Tibial artery (tissue), 4 donors: Measurements from ENCODE around the gene FCRL2.

Experiments used
- DNase-seq, 2 donors: peaks; one replicate each; pipeline ENCODE4 v3.0.0-alpha.2; 2019
- H3K27ac ChIP-seq, 2 donors: fragments of 200-600 bp; sonication (generic) in 1 of 2; 1 replicate in 1 of 2; 2 replicates in 1 of 2; pipeline ENCODE4 v1.5.1; 2018 to 2019; ENCODE audit warnings: mild to moderate bottlenecking in 1 of 2
- H3K27me3 ChIP-seq, 2 donors: fragments of 200-600 bp; sonication (generic) in 1 of 2; one replicate each; pipeline versions ENCODE4 v1.5.1 to v1.6.0; 2016 to 2019
- H3K36me3 ChIP-seq, 3 donors: fragments of 200-600 bp; sonication (generic) in 2 of 3; one replicate each; pipeline ENCODE4 v1.5.1; 2016 to 2019; ENCODE audit warnings: mild to moderate bottlenecking in 2 of 3
- H3K4me1 ChIP-seq, 4 donors: fragments of 200-600 bp; sonication (generic) in 2 of 4; 1 replicate in 3 of 4; 2 replicates in 1 of 4; pipeline ENCODE4 v1.5.1; 2016 to 2019
- H3K4me3 ChIP-seq, 2 donors: fragments of 200-600 bp; sonication (generic) in 1 of 2; 1 replicate in 1 of 2; 2 replicates in 1 of 2; pipeline ENCODE4 v1.5.1; 2018 to 2019; ENCODE audit warnings: mild to moderate bottlenecking in 2 of 2
- H3K9me3 ChIP-seq, 3 donors: fragments of 200-600 bp; sonication (generic) in 1 of 3; one replicate each; pipeline ENCODE4 v1.5.1; 2016 to 2019
- CTCF ChIP-seq, 2 experiments: fragments of 200-600 bp in 1 of 2; fragments of 450-650 bp in 1 of 2; IDR thresholded peaks; one replicate each; pipeline ENCODE4 v1.5.1; 2017 to 2019; ENCODE audit warnings: antibody characterized with exemption in 2 of 2, mild to moderate bottlenecking in 1 of 2, moderate library complexity in 1 of 2
- intact Hi-C: fragments of 100-400 bp; cut with DNase I; formaldehyde crosslinking; loops from one replicate; pipeline ENCODE4 v1.15.0; 2023; ENCODE audit warnings: low total_unique reads

The FCRL2 gene

GRCh38 chr1:157711802-157712201 lies 65.1 kb downstream of the FCRL2 start:
- H3K27ac ChIP-seq, result no peak overlapping the region
- TF ChIP-seq CTCF (IDR thresholded peaks at IDR 0.05), result no peak
- DNase-seq, result no peak
- no peak overlapping the region for H3K4me3 ChIP-seq
- H3K4me1 ChIP-seq, result no peaks in the 10 kb centered on the region
- H3K9me3 ChIP-seq, result no peaks in the 10 kb centered on the region
- no peaks in the 10 kb centered on the region for H3K36me3 ChIP-seq
- intact Hi-C loops, result no loop called here
- H3K27me3 ChIP-seq, result no peaks in the 10 kb centered on the region

DNA sequence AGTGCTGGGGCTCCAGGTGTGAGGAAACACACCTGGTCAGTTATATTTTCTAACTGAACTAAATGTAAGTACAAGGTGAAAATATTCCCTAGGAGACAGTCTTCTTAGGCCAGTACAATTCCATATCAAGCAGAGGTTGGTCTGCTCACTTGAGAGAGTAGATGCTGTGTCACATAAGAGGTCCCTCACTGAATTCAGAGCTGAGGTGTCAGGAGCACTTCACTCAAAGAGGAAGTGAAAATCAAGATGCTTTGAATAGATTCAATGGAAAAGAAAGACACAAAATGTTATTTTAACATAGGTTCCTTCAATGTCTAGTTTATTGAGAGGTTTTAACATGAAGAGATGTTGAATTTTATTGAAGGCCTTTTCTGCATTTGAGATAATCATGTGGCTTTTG lies 72.1 kb downstream of the FCRL2 start:
- Histone ChIP-seq H3K9me3 (no peaks in the 10 kb centered on the region), H3K4me3 (no peak overlapping the region), H3K4me1 (no peaks in the 10 kb centered on the region), H3K27ac (no peak overlapping the region), H3K27me3 (no peaks in the 10 kb centered on the region), H3K36me3 (no peaks in the 10 kb centered on the region)
- intact Hi-C loops, result no loop called here
- no peak for TF ChIP-seq CTCF (IDR thresholded peaks at IDR 0.05)
- DNase-seq, result no peak

- Histone ChIP-seq H3K27me3 (no peaks in the 10 kb centered on the region), H3K4me3 (no peak overlapping the region), H3K9me3 (no peaks in the 10 kb centered on the region), H3K27ac (no peak overlapping the region), H3K36me3 (no peaks in the 10 kb centered on the region), H3K4me1 (no peaks in the 10 kb centered on the region)
- intact Hi-C loops, result no loop called here
- no peak for TF ChIP-seq CTCF (IDR thresholded peaks at IDR 0.05)
- no peak for DNase-seq
These were observed 73.0 kb downstream of the FCRL2 start for GRCh38 chr1:157703981-157704380.

DNA sequence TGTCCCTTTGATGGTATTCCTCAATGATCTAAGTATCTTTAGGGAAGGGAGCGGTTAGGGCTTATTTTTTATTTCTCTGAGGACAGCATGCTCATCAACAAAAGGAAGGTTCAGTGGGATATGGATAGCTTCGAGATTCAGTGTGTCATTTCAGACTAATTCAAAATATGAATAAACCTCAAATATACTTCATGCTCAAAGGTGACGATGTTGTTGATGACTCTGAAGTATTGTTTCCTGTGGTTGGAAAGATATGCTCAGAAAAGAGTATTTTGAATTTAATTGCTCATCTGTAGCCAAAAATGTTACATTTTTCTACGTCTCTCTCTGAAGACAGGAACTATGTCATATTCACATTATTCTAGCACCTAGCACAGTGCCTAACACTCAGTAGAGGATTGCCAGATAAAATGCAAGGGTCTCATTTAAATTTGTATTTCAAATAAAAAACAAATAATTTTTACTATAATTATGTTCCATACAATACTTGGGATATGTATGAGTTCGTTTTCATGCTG lies 74.6 kb downstream of the FCRL2 start:
- no peak overlapping the region for H3K27ac ChIP-seq
- H3K4me1 ChIP-seq, result no peaks in the 10 kb centered on the region
- no peak for TF ChIP-seq CTCF (IDR thresholded peaks at IDR 0.05)
- H3K36me3 ChIP-seq, result no peaks in the 10 kb centered on the region
- intact Hi-C loops, result no loop called here
- H3K9me3 ChIP-seq, result no peaks in the 10 kb centered on the region
- DNase-seq, result no peak
- no peak overlapping the region for H3K4me3 ChIP-seq
- H3K27me3 ChIP-seq, result no peaks in the 10 kb centered on the region

DNA sequence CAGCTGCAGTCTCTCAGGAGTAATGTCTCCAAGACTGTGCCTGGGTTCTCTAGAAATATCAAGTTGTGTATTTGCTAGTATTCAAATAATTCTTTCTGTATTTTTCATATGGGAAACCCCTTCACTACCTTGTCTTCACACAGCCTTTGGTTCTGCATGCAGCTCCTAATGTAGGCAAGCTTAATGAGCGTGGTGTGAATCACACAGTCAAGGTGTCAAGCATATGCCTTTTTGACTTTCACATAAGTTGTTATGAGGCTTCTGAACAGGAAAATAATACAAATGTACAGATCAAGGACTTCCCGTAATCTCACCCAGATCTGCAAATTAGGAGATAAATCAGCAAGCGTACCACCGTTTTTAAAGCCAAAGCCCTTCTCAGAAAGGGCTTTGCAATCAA lies 76.2 kb downstream of the FCRL2 start, which contains the start of gene FCRL3:
FCRL3 (minus strand) TSS at position 38 of the 400 bp plus-strand sequence. CDS start 280 bp downstream, outside the sequence.
- H3K9me3 ChIP-seq, result no peaks in the 10 kb centered on the region
- no peak within 1 kb of the TSS for H3K27ac ChIP-seq
- no peaks in the 10 kb centered on the region for H3K27me3 ChIP-seq
- no peak for DNase-seq
- TF ChIP-seq CTCF (IDR thresholded peaks at IDR 0.05), result no peak
- no peak within 1 kb of the TSS for H3K4me3 ChIP-seq
- no peaks in the 10 kb centered on the region for H3K4me1 ChIP-seq
- no peaks in the 10 kb centered on the region for H3K36me3 ChIP-seq
- intact Hi-C loops, result no loop called here

- Histone ChIP-seq H3K9me3 (no peaks in the 10 kb centered on the region), H3K36me3 (no peaks in the 10 kb centered on the region), H3K27me3 (no peaks in the 10 kb centered on the region), H3K4me3 (no peak overlapping the region), H3K27ac (no peak overlapping the region), H3K4me1 (no peaks in the 10 kb centered on the region)
- TF ChIP-seq CTCF (IDR thresholded peaks at IDR 0.05), result no peak
- intact Hi-C loops, result no loop called here
- no peak for DNase-seq
These were observed 76.6 kb downstream of the FCRL2 start for GRCh38 chr1:157700305-157700704.
